K562 (cell line): Measurements from ENCODE around the gene MFF. TPM values are rescaled to one million over a fixed set of nuclear protein-coding genes. Genes with fewer than 3 reads are reported as not detected.

Experiments used
- ATAC-seq: fragments of 200-7000 bp; cut with Tn5 transposase; 3 replicates; pipeline ENCODE4 v1.9.1; 2020; ENCODE audit warnings: moderate library complexity
- BruUV-seq: library from RNA; stranded (reverse); fragments of 400-500 nt; replicated peaks from 2 replicates; lab custom pipeline; 2021; lab: Mats Ljungman, UMichigan
- CTCF ChIA-PET: fragments of 300-600 bp; formaldehyde crosslinking; extraction: SDS; loops from one replicate; lab custom pipeline; 2021; ENCODE audit warnings: low intra/inter-chr PET ratio; lab: Yijun Ruan, JAX
- POLR2A ChIA-PET: fragments of 300-600, 350-650 bp; sonication (Branson Sonifier 250); formaldehyde crosslinking; extraction: SDS; loops from one replicate; lab custom pipeline; 2021; ENCODE audit warnings: antibody characterized with exemption, inconsistent platforms; lab: Yijun Ruan, JAX
- DNase-seq, 4 experiments: peaks; one replicate each; pipeline versions ENCODE4 v3.0.0 to v3.0.0-alpha.2; 2011 to 2018; ENCODE audit warnings: low spot score in 3 of 4, mixed read lengths in 3 of 4; ENCODE audit errors: extremely low read depth in 1 of 4
- FAIRE-seq: peaks from 2 replicates; lab custom pipeline; 2011; peaks lifted over from hg19 to GRCh38; lab: Jason Lieb, UNC
- H2AFZ ChIP-seq: 2 replicates; pipeline ENCODE4 v1.6.0; 2011; ENCODE audit warnings: low read depth, low read length, control low read depth, inconsistent platforms
- H3K27ac ChIP-seq: fragments of 200-600 bp; 3 replicates; pipeline ENCODE4 v1.8.0; 2011; ENCODE audit warnings: low read depth, mild to moderate bottlenecking, control low read depth, inconsistent platforms, low read length, moderate library complexity, mixed read lengths; ENCODE audit errors: extremely low read depth
- H3K27me3 ChIP-seq, 2 experiments: fragments of 300-600 bp in 1 of 2; 2 replicates in 1 of 2; 3 replicates in 1 of 2; pipeline versions ENCODE4 v1.6.0 to v1.8.0; 2011; ENCODE audit warnings: inconsistent platforms in 2 of 2, low read length in 2 of 2, mild to moderate bottlenecking in 1 of 2, mixed read lengths in 1 of 2, moderate library complexity in 1 of 2; ENCODE audit not compliant: control insufficient read depth in 2 of 2, insufficient read depth in 2 of 2
- H3K36me3 ChIP-seq: fragments of 300-600 bp; 3 replicates; pipeline ENCODE4 v1.8.0; 2011; ENCODE audit warnings: mild to moderate bottlenecking, low read length, inconsistent platforms; ENCODE audit not compliant: control insufficient read depth, insufficient read depth
- H3K4me1 ChIP-seq, 2 experiments: fragments of 200-600 bp in 1 of 2; replicated peaks in 1 of 2; 2 replicates in 1 of 2; 3 replicates in 1 of 2; pipeline versions ENCODE4 v1.5.1 to v1.8.0; 2011; ENCODE audit warnings: inconsistent platforms in 2 of 2, low read length in 2 of 2, mild to moderate bottlenecking in 1 of 2, mixed read lengths in 1 of 2, moderate library complexity in 1 of 2; ENCODE audit not compliant: control insufficient read depth in 2 of 2, insufficient read depth in 2 of 2
- H3K4me2 ChIP-seq: 2 replicates; pipeline ENCODE4 v1.6.1; 2011; ENCODE audit warnings: low read length, control low read depth, inconsistent platforms, mixed read lengths; ENCODE audit not compliant: insufficient read depth
- H3K4me3 ChIP-seq: fragments of 200-600 bp; sonication (generic), shearing (Covaris generic); 2 replicates; pipeline ENCODE4 v1.5.1; 2016; ENCODE audit warnings: control low read depth, inconsistent platforms
- H3K79me2 ChIP-seq: fragments of 200-600 bp; 3 replicates; pipeline ENCODE4 v1.8.0; 2011; ENCODE audit warnings: low read length, inconsistent platforms; ENCODE audit not compliant: control insufficient read depth, insufficient read depth
- H3K9ac ChIP-seq, 2 experiments: 2 replicates each; pipeline versions ENCODE4 v1.6.0 to v1.6.1; 2011; ENCODE audit warnings: low read depth in 2 of 2, low read length in 2 of 2, control low read depth in 1 of 2, inconsistent platforms in 1 of 2, mild to moderate bottlenecking in 1 of 2, mixed read lengths in 1 of 2; ENCODE audit not compliant: insufficient read depth in 1 of 2
- H3K9me1 ChIP-seq: one replicate; pipeline ENCODE4 v1.6.0; 2011; ENCODE audit warnings: inconsistent platforms, mild to moderate bottlenecking, low read length, moderate library complexity; ENCODE audit not compliant: control insufficient read depth, insufficient read depth
- H3K9me3 ChIP-seq: replicated peaks from 2 replicates; pipeline ENCODE4 v1.5.1; 2011; ENCODE audit warnings: low read depth, low read length, inconsistent platforms; ENCODE audit not compliant: control insufficient read depth, insufficient read depth
- H4K20me1 ChIP-seq: replicated peaks from 2 replicates; pipeline ENCODE4 v1.6.1; 2011; ENCODE audit warnings: low read length, inconsistent platforms, mixed read lengths; ENCODE audit not compliant: control insufficient read depth, insufficient read depth
- ARID3B ChIP-seq: fragments of 250-450 bp; sonication (Bioruptor Pico); IDR thresholded peaks from 2 replicates; pipeline ENCODE4 v1.4.0; 2020; ENCODE audit warnings: borderline replicate concordance
- ATF1 ChIP-seq, 2 experiments: fragments of 450-650 bp in 1 of 2; IDR thresholded peaks; 2 replicates each; pipeline ENCODE4 v1.6.1; 2016; ENCODE audit warnings: missing compliant biosample characterization in 1 of 2, missing genetic modification characterization in 1 of 2
- CHCHD3 ChIP-seq: fragments of 250-450 bp; sonication (Bioruptor Pico); IDR thresholded peaks from 2 replicates; pipeline ENCODE4 v2.1.2; 2022; ENCODE audit warnings: mild to moderate bottlenecking
- ELF4 ChIP-seq: fragments of 450-650 bp; formaldehyde crosslinking; IDR thresholded peaks from 2 replicates; pipeline ENCODE4 v1.4.0; 2022; ENCODE audit warnings: missing genetic modification characterization
- ETS1 ChIP-seq: conservative IDR thresholded peaks from 2 replicates; pipeline ENCODE4 v1.6.1; 2011; ENCODE audit warnings: low read depth, mild to moderate bottlenecking, low read length; ENCODE audit not compliant: control insufficient read depth
- MYNN ChIP-seq, 2 experiments: sonication (generic); formaldehyde crosslinking in 1 of 2; IDR thresholded peaks; 2 replicates each; pipeline versions ENCODE4 v1.5.0 to v1.6.1; 2016 to 2020; ENCODE audit warnings: antibody characterized with exemption in 1 of 2, missing genetic modification reagents in 1 of 2
- NEUROD1 ChIP-seq: fragments of 150-350 bp; IDR thresholded peaks from 2 replicates; pipeline ENCODE4 v1.6.1; 2014; ENCODE audit warnings: borderline replicate concordance, low read length, low read depth; ENCODE audit not compliant: partially characterized antibody
- POLR2G ChIP-seq: fragments of 200-400 bp; formaldehyde crosslinking; IDR thresholded peaks from 2 replicates; pipeline ENCODE4 v1.6.1; 2017; ENCODE audit warnings: low read depth, mild to moderate bottlenecking, antibody characterized with exemption, low read length, moderate library complexity
- RBBP5 ChIP-seq: fragments of 200-600 bp; sonication (generic); IDR thresholded peaks from 2 replicates; pipeline ENCODE4 v1.6.1; 2012; ENCODE audit warnings: borderline replicate concordance, mild to moderate bottlenecking, low read length, control low read depth, inconsistent platforms; ENCODE audit not compliant: insufficient read depth, poor library complexity, severe bottlenecking
- SIN3A ChIP-seq, 2 experiments: fragments of 150-350 bp in 1 of 2; IDR thresholded peaks; 2 replicates each; pipeline ENCODE4 v1.6.1; 2011 to 2016; ENCODE audit warnings: borderline replicate concordance in 2 of 2, low read depth in 2 of 2, low read length in 2 of 2, mild to moderate bottlenecking in 2 of 2, moderate library complexity in 2 of 2; ENCODE audit not compliant: control insufficient read depth in 1 of 2
- SMARCE1 ChIP-seq: fragments of 450-650 bp; IDR thresholded peaks from 2 replicates; pipeline ENCODE4 v1.7.1; 2016; ENCODE audit warnings: mild to moderate bottlenecking
- STAG1 ChIP-seq: sonication (generic); formaldehyde crosslinking; IDR thresholded peaks from 2 replicates; pipeline ENCODE4 v1.5.0; 2020; ENCODE audit warnings: missing genetic modification reagents, borderline replicate concordance
- STAT5B ChIP-seq: fragments of 250-450 bp; sonication (Bioruptor Pico); IDR thresholded peaks from 2 replicates; pipeline ENCODE4 v1.8.0; 2021; ENCODE audit warnings: mild to moderate bottlenecking, inconsistent platforms
- TSC22D4 ChIP-seq: fragments of 450-650 bp; IDR thresholded peaks from 2 replicates; pipeline ENCODE4 v1.6.1; 2016; ENCODE audit warnings: missing genetic modification characterization, missing biosample characterization, control low read depth
- ZNF175 ChIP-seq: fragments of 200-800 bp; sonication (Bioruptor generic); IDR thresholded peaks from 2 replicates; pipeline ENCODE4 v1.6.1; 2016; ENCODE audit warnings: low read depth, mild to moderate bottlenecking, missing genetic modification characterization, missing compliant biosample characterization
- ZNF445 ChIP-seq: fragments of 250-450 bp; sonication (Bioruptor Pico); IDR thresholded peaks from 2 replicates; pipeline ENCODE4 v1.4.0; 2020; ENCODE audit warnings: low read depth, mild to moderate bottlenecking, moderate library complexity
- WGBS: fragments of 100-300 bp; shearing (Covaris generic); methylation state at CpG from one replicate; pipeline ENCODE4 v1.1.6; 2016; ENCODE audit warnings: low coverage, mixed read lengths; ENCODE audit not compliant: insufficient coverage; ENCODE audit errors: missing lambda C conversion rate; 5-methylcytosine and 5-hydroxymethylcytosine counted together
- in situ Hi-C: fragments of 300-500 bp; cut with MboI; formaldehyde crosslinking; loops from 4 replicates; pipeline ENCODE4 v1.15.0; 2018; ENCODE audit warnings: inconsistent platforms, mixed read lengths
- intact Hi-C: fragments of 100-400 bp; cut with micrococcal nuclease; formaldehyde crosslinking; loops from 2 replicates; pipeline ENCODE4 v1.14.2; 2022
- polyA plus RNA-seq, 8 experiments: library from polyadenylated mRNA; depleted of rRNA in 4 of 8; stranded (reverse) in 5 of 8; unstranded in 3 of 8; fragments of >200 nt; fragmentation: Nextera tagmentation in 2 of 8; fragmentation: Illumina TruSeq in 1 of 8; extraction: Ambion mirVana in 2 of 8; extraction: Trizol in 1 of 8; gene quantifications; 2 replicates each; pipeline versions ENCODE4 v1.2.1 to v1.2.3, GENCODE V29; 2011 to 2014; ENCODE audit warnings: inconsistent platforms in 1 of 8, missing spikeins in 1 of 8
- total RNA-seq, 7 experiments: library from RNA; depleted of rRNA in 6 of 7; stranded (reverse); fragments of >200 nt in 6 of 7; fragmentation: Illumina TruSeq in 2 of 7; extraction: Trizol in 2 of 7; gene quantifications; 2 replicates each; pipeline versions ENCODE4 v1.2.1 to v1.2.3, GENCODE V29; 2011 to 2021; ENCODE audit warnings: low replicate concordance in 1 of 7

The MFF gene
- total and polyA plus RNA-seq, 9 of the 15 experiments (the other 6 are each of a cell fraction or from before 2014, with no cell fraction given): 9.4 to 75.4 (median 55.7) TPM

- Histone ChIP-seq H3K9ac (peak overlapping the region; percentile 78 to 94), H3K4me2 (peak overlapping the region; percentile 76), H2AFZ (peak overlapping the region; percentile 89), H3K4me1 (peaks cover 4 to 7% of the 10 kb centered on the region in 2 experiments; a peak in 2 of 5 replicates), H3K79me2 (peaks cover 40% of the 10 kb centered on the region), H3K27me3 (no peaks in the 10 kb centered on the region), H3K9me3 (peaks cover 6% of the 10 kb centered on the region; the same call in 1 of the 2 replicates), H4K20me1 (no peaks in the 10 kb centered on the region), H3K36me3 (peaks cover 18% of the 10 kb centered on the region), H3K9me1 (no peaks in the 10 kb centered on the region), H3K4me3 (peak overlapping the region; percentile 76), H3K27ac (peak overlapping the region; percentile 78)
- WGBS: 0% methylated on average over 11 of the region's 13 CpGs
- ATAC-seq: peak; percentile 59
- FAIRE-seq: no peak
- no TSS peak for BruUV-seq
- POLR2A ChIA-PET: interaction anchor here (0.5 to 1.5 kb wide), 3 partner anchors 10 to 507 kb away, joined by 3 to 4 read pairs (median 3); no protein-coding TSS in a partner anchor
- DNase-seq: peak; percentile 8 to 48 (median 15)
- intact Hi-C loops (loop anchor here (10.0 kb wide), 1 partner anchor 191 kb away; no protein-coding TSS in a partner anchor), in situ Hi-C loops (no loop called here)
- CTCF ChIA-PET: no interaction called here
- no peak for TF ChIP-seq STAT5B (CRISPR knock-in tag)
- TF ChIP-seq MYNN (IDR thresholded peaks at IDR 0.05): no peak
- TF ChIP-seq MYNN (CRISPR knock-in tag; IDR thresholded peaks at IDR 0.05): no peak
- TF ChIP-seq STAG1 (CRISPR knock-in tag): no peak
- TF ChIP-seq ARID3B (CRISPR knock-in tag): no peak
- no peak for TF ChIP-seq ATF1 (CRISPR knock-in tag; IDR thresholded peaks at IDR 0.05)
- no peak for TF ChIP-seq ATF1 (tag; IDR thresholded peaks at IDR 0.05)
- no peak for TF ChIP-seq ZNF175 (CRISPR knock-in tag)
- TF ChIP-seq SIN3A (IDR thresholded peaks at IDR 0.05; ENCODE audit: borderline replicate concordance in 2 of 2, control insufficient read depth in 1 of 2, low read depth in 2 of 2, low read length in 2 of 2): 0 out of 4 replicates have a peak, but pooled peaks of 1 of the 2 experiments have one; percentile 20
- no peak for TF ChIP-seq ZNF445
- TF ChIP-seq SMARCE1: no peak
- TF ChIP-seq ELF4 (CRISPR knock-in tag): no peak
- peak; percentile 4 for TF ChIP-seq RBBP5
- TF ChIP-seq POLR2G: no peak
- no peak for TF ChIP-seq NEUROD1
- no peak for TF ChIP-seq ETS1
- TF ChIP-seq TSC22D4 (tag): no peak
- no peak for TF ChIP-seq CHCHD3 (CRISPR knock-in tag)
Observed at GRCh38 chr2:227325839-227326195, 766 bp downstream of the MFF start.
